HepG2 (cell line): Measurements from ENCODE around the gene B4GALT5. TPM values are rescaled to one million over a fixed set of nuclear protein-coding genes. Genes with fewer than 3 reads are reported as not detected.

Experiments used
- ASH2L ChIP-seq: fragments of 300-600, 200-600 bp; sonication (generic); IDR thresholded peaks from 2 replicates; pipeline ENCODE4 v1.7.0; 2017; ENCODE audit warnings: low read depth, mild to moderate bottlenecking, moderate library complexity, mixed read lengths, low read length; ENCODE audit not compliant: insufficient read length
- DBP ChIP-seq: sonication (generic); formaldehyde crosslinking; IDR thresholded peaks from 2 replicates; pipeline ENCODE4 v1.4.0; 2020; ENCODE audit warnings: missing genetic modification reagents; ENCODE audit errors: not compliant biosample characterization
- DNMT3B ChIP-seq: conservative IDR thresholded peaks from 2 replicates; pipeline ENCODE4 v1.6.1; 2016; ENCODE audit warnings: missing biosample characterization, control low read depth
- DRAP1 ChIP-seq: IDR thresholded peaks from 2 replicates; pipeline ENCODE4 v1.6.1; 2016; ENCODE audit warnings: missing genetic modification reagents, missing compliant biosample characterization
- FOXM1 ChIP-seq: sonication (generic); formaldehyde crosslinking; IDR thresholded peaks from 2 replicates; pipeline ENCODE4 v1.5.0; 2020; ENCODE audit warnings: missing genetic modification reagents
- GLI4 ChIP-seq: sonication (generic); formaldehyde crosslinking; IDR thresholded peaks from 2 replicates; pipeline ENCODE4 v1.5.1; 2020; ENCODE audit warnings: missing genetic modification reagents, mild to moderate bottlenecking, moderate library complexity, borderline replicate concordance
- HHEX ChIP-seq: IDR thresholded peaks from 2 replicates; pipeline ENCODE4 v1.6.1; 2016; ENCODE audit warnings: control low read depth
- HMGA1 ChIP-seq: sonication (generic); formaldehyde crosslinking; conservative IDR thresholded peaks from 2 replicates; pipeline ENCODE4 v1.4.0; 2020; ENCODE audit warnings: missing genetic modification reagents
- JUNB ChIP-seq: sonication (generic); formaldehyde crosslinking; IDR thresholded peaks from 2 replicates; pipeline ENCODE4 v1.8.0; 2022; ENCODE audit warnings: missing genetic modification reagents, mild to moderate bottlenecking, borderline replicate concordance
- MTA3 ChIP-seq: sonication (generic); formaldehyde crosslinking; IDR thresholded peaks from 2 replicates; pipeline ENCODE4 v1.4.0; 2020; ENCODE audit warnings: missing genetic modification reagents
- NCOA1 ChIP-seq: sonication (generic); formaldehyde crosslinking; IDR thresholded peaks from 2 replicates; pipeline ENCODE4 v1.9.0; 2021; ENCODE audit warnings: missing genetic modification reagents
- NONO ChIP-seq, 2 experiments: fragments of 450-650 bp in 1 of 2; sonication (generic) in 1 of 2; formaldehyde crosslinking in 1 of 2; IDR thresholded peaks in 1 of 2; conservative IDR thresholded peaks in 1 of 2; 2 replicates each; pipeline versions ENCODE4 v1.6.1 to v1.8.0; 2017 to 2022; ENCODE audit warnings: mild to moderate bottlenecking in 1 of 2, missing genetic modification reagents in 1 of 2, moderate library complexity in 1 of 2
- POLR2AphosphoS2 ChIP-seq: IDR thresholded peaks from 2 replicates; pipeline ENCODE4 v1.6.1; 2011; ENCODE audit warnings: low read depth, low read length, improper control_type of control experiment
- SNRNP70 ChIP-seq: fragments of 200-400 bp; formaldehyde crosslinking; IDR thresholded peaks from 2 replicates; pipeline ENCODE4 v1.6.1; 2017; ENCODE audit warnings: mild to moderate bottlenecking, low read depth, low read length, moderate library complexity
- WIZ ChIP-seq: sonication (generic); formaldehyde crosslinking; IDR thresholded peaks from 2 replicates; pipeline ENCODE4 v1.5.1; 2020; ENCODE audit warnings: mild to moderate bottlenecking, missing genetic modification reagents
- ZBTB8A ChIP-seq: sonication (generic); formaldehyde crosslinking; IDR thresholded peaks from 2 replicates; pipeline ENCODE4 v1.4.0; 2020; ENCODE audit warnings: mild to moderate bottlenecking, low read depth, missing genetic modification reagents, borderline replicate concordance
- ZFP41 ChIP-seq: sonication (generic); formaldehyde crosslinking; IDR thresholded peaks from 2 replicates; pipeline ENCODE4 v1.4.0; 2020; ENCODE audit warnings: mild to moderate bottlenecking, missing genetic modification reagents, borderline replicate concordance
- ZFP90 ChIP-seq: sonication (generic); formaldehyde crosslinking; IDR thresholded peaks from 2 replicates; pipeline ENCODE4 v1.8.0; 2022; ENCODE audit warnings: missing genetic modification reagents, mild to moderate bottlenecking, inconsistent platforms, borderline replicate concordance
- ZNF121 ChIP-seq: sonication (generic); formaldehyde crosslinking; IDR thresholded peaks from 2 replicates; pipeline ENCODE4 v1.5.0; 2020; ENCODE audit warnings: mild to moderate bottlenecking, missing genetic modification reagents
- ZNF136 ChIP-seq: sonication (generic); formaldehyde crosslinking; IDR thresholded peaks from 2 replicates; pipeline ENCODE4 v1.8.1; 2022; ENCODE audit warnings: low read depth, mild to moderate bottlenecking, moderate library complexity, missing genetic modification reagents
- ZNF441 ChIP-seq: sonication (generic); formaldehyde crosslinking; IDR thresholded peaks from 2 replicates; pipeline ENCODE4 v1.7.0; 2021; ENCODE audit warnings: missing genetic modification reagents, borderline replicate concordance
- ZNF569 ChIP-seq: sonication (generic); formaldehyde crosslinking; IDR thresholded peaks from 2 replicates; pipeline ENCODE4 v1.5.0; 2020; ENCODE audit warnings: mild to moderate bottlenecking, missing genetic modification reagents, moderate library complexity, borderline replicate concordance
- ZSCAN12 ChIP-seq: sonication (generic); formaldehyde crosslinking; IDR thresholded peaks from 2 replicates; pipeline ENCODE4 v1.9.0; 2021; ENCODE audit warnings: mild to moderate bottlenecking, missing genetic modification reagents
- polyA plus RNA-seq, 8 experiments: library from polyadenylated mRNA; depleted of rRNA in 3 of 8; stranded (reverse) in 7 of 8; unstranded in 1 of 8; fragments of >200 nt; fragmentation: Illumina TruSeq in 4 of 8; extraction: Trizol in 4 of 8; gene quantifications; 2 replicates each; pipeline versions ENCODE4 v1.2.1 to v1.2.3, GENCODE V29; 2011 to 2016; ENCODE audit warnings: low read depth in 4 of 8, missing spikeins in 1 of 8, mixed read lengths in 1 of 8; ENCODE audit not compliant: insufficient read depth in 1 of 8
- total RNA-seq, 5 experiments: library from RNA; depleted of rRNA; stranded (reverse); fragments of >200 nt; fragmentation: Illumina TruSeq; extraction: Trizol; gene quantifications; 2 replicates each; pipeline ENCODE4 v1.2.3, GENCODE V29; 2016; ENCODE audit warnings: low read depth in 1 of 5
- TF ChIP-seq, protein P1 (sequence below): sonication (generic); formaldehyde crosslinking; conservative IDR thresholded peaks from 2 replicates; pipeline ENCODE4 v1.8.0; 2022; ENCODE audit warnings: missing genetic modification reagents
- TF ChIP-seq, protein P2 (sequence below): IDR thresholded peaks from 2 replicates; pipeline ENCODE4 v1.6.1; 2016
- TF ChIP-seq, protein P3 (sequence below): sonication (generic); formaldehyde crosslinking; IDR thresholded peaks from 2 replicates; pipeline ENCODE4 v1.5.0; 2020; ENCODE audit warnings: missing genetic modification reagents, mild to moderate bottlenecking, borderline replicate concordance

The B4GALT5 gene
- total and polyA plus RNA-seq, 2 of the 13 experiments (the other 11 are each of a cell fraction or from before 2014, with no cell fraction given) = 27.3 to 30.9 TPM

DNA sequence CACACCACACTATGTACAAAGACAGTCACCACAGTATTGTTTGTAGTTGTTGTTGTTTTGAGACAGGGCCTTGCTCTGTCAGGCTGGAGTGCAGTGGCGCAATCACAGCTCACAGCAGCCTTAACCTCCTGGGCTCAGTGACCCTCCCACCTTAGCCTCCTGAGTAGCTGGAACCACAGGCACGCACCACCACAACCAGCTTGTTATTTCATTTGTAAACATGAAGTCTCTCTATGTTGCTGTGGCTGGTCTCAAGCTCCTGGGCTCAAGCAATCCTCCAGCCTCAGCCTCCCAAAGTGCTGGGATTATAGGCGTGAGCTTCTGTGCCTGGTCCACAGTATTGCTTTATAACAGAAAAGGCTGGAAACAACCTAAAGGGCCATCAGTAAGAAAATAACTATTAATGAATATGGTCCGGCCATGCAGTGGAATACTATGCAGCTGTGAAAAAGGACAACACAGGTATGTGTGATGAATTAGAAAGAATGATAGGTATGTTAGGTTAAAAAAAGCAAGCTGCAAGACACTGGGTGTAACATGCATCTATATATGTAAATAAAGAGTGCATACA, 115.8 kb downstream of the B4GALT5 start (continued):
- TF ChIP-seq MTA3 (CRISPR knock-in tag) = no peak
- no peak for TF ChIP-seq ZFP90 (CRISPR knock-in tag)
- no peak for TF ChIP-seq ZSCAN12
- TF ChIP-seq ZNF569 (CRISPR knock-in tag) = no peak
- no peak for TF ChIP-seq HMGA1 (CRISPR knock-in tag)
- TF ChIP-seq ASH2L = peak; percentile 41
- no peak for TF ChIP-seq ZFP41 (CRISPR knock-in tag)
- no peak for TF ChIP-seq WIZ (CRISPR knock-in tag)
- no peak for TF ChIP-seq HHEX (CRISPR knock-in tag)
- TF ChIP-seq, protein P1, sequence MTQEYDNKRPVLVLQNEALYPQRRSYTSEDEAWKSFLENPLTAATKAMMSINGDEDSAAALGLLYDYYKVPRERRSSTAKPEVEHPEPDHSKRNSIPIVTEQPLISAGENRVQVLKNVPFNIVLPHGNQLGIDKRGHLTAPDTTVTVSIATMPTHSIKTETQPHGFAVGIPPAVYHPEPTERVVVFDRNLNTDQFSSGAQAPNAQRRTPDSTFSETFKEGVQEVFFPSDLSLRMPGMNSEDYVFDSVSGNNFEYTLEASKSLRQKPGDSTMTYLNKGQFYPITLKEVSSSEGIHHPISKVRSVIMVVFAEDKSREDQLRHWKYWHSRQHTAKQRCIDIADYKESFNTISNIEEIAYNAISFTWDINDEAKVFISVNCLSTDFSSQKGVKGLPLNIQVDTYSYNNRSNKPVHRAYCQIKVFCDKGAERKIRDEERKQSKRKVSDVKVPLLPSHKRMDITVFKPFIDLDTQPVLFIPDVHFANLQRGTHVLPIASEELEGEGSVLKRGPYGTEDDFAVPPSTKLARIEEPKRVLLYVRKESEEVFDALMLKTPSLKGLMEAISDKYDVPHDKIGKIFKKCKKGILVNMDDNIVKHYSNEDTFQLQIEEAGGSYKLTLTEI (CRISPR knock-in tag) = no peak
- TF ChIP-seq POLR2AphosphoS2 = no peak
- TF ChIP-seq, protein P2, sequence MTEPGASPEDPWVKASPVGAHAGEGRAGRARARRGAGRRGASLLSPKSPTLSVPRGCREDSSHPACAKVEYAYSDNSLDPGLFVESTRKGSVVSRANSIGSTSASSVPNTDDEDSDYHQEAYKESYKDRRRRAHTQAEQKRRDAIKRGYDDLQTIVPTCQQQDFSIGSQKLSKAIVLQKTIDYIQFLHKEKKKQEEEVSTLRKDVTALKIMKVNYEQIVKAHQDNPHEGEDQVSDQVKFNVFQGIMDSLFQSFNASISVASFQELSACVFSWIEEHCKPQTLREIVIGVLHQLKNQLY (CRISPR knock-in tag) = no peak
- TF ChIP-seq NONO (IDR thresholded peaks at IDR 0.05) = no peak
- TF ChIP-seq NONO (CRISPR knock-in tag; conservative IDR thresholded peaks at IDR 0.05) = no peak; the same call in 1 of the 2 replicates
- no peak for TF ChIP-seq ZNF136 (CRISPR knock-in tag)
- TF ChIP-seq DBP (CRISPR knock-in tag) = no peak
- TF ChIP-seq FOXM1 (CRISPR knock-in tag) = no peak
- no peak for TF ChIP-seq GLI4 (CRISPR knock-in tag)
- TF ChIP-seq ZNF121 (CRISPR knock-in tag) = no peak
- no peak for TF ChIP-seq JUNB (CRISPR knock-in tag)
- TF ChIP-seq SNRNP70 = no peak
- TF ChIP-seq ZNF441 = no peak
- TF ChIP-seq NCOA1 (CRISPR knock-in tag) = no peak
- TF ChIP-seq, protein P3, sequence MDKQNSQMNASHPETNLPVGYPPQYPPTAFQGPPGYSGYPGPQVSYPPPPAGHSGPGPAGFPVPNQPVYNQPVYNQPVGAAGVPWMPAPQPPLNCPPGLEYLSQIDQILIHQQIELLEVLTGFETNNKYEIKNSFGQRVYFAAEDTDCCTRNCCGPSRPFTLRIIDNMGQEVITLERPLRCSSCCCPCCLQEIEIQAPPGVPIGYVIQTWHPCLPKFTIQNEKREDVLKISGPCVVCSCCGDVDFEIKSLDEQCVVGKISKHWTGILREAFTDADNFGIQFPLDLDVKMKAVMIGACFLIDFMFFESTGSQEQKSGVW = no peak
- TF ChIP-seq DRAP1 (CRISPR knock-in tag) = no peak
- no peak for TF ChIP-seq ZBTB8A
- TF ChIP-seq DNMT3B (CRISPR knock-in tag) = no peak
